ENCODE results near the gene AGO1. TPM values are rescaled to one million over a fixed set of nuclear protein-coding genes. Genes with fewer than 3 reads are reported as not detected.

Gene AGO1
- total and polyA plus RNA-seq, 2 experiments from 2014 or later, result 9.6 to 18.9 TPM

GRCh38 chr1:35929730-35930592, 47.0 kb downstream of the AGO1 start:
- H3K9me3 ChIP-seq (ENCODE audit: low read depth), result no peaks in the 10 kb centered on the region
- DNase-seq (ENCODE audit: low read depth in 1 of 2, low spot score in 1 of 2), result peak; percentile 58 to 71
- no peak for TF ChIP-seq CTCF (IDR thresholded peaks at IDR 0.05; ENCODE audit: low read depth, low read length)
- no peaks in the 10 kb centered on the region for H3K27me3 ChIP-seq
- peak overlapping the region; percentile 97 for H3K27ac ChIP-seq
- peaks cover 13% of the 10 kb centered on the region for H3K4me1 ChIP-seq (ENCODE audit: low read depth)
- peak overlapping the region; percentile 90 for H3K4me3 ChIP-seq
- H3K36me3 ChIP-seq, result no peaks in the 10 kb centered on the region

- Histone ChIP-seq H3K27me3 (no peaks in the 10 kb centered on the region), H3K4me1 (ENCODE audit: low read depth) (peaks cover 21% of the 10 kb centered on the region), H3K4me3 (peak within 1 kb of the TSS; percentile 90), H3K27ac (peak within 1 kb of the TSS; percentile 97), H3K36me3 (no peaks in the 10 kb centered on the region), H3K9me3 (ENCODE audit: low read depth) (no peaks in the 10 kb centered on the region)
- peak; percentile 88 to 89 for DNase-seq (ENCODE audit: low read depth in 1 of 2, low spot score in 1 of 2)
- TF ChIP-seq CTCF (IDR thresholded peaks at IDR 0.05; ENCODE audit: low read depth, low read length), result no peak
Measured at GRCh38 chr1:35930593-35931445, 47.8 kb downstream of the AGO1 start, which contains the start of gene AGO3. Gene AGO3 (plus strand): TSS chr1:35931105. CDS start chr1:35931427, 322 bp downstream.

- TF ChIP-seq CTCF (IDR thresholded peaks at IDR 0.05; ENCODE audit: low read depth, low read length), result no peak
- DNase-seq (ENCODE audit: low read depth in 1 of 2, low spot score in 1 of 2), result peak in 1 of 2 donors; percentile 45
Measured at GRCh38 chr1:35931446-35932157, 48.6 kb downstream of the AGO1 start.

GRCh38 chr1:35932158-35932636, 49.2 kb downstream of the AGO1 start:
- H3K27me3 ChIP-seq, result no peaks in the 10 kb centered on the region

More at GRCh38 chr1:35931446-35932157, 48.6 kb downstream of the AGO1 start:
- H3K4me1 ChIP-seq (ENCODE audit: low read depth), result peaks cover 23% of the 10 kb centered on the region
- peak overlapping the region; percentile 97 for H3K27ac ChIP-seq
- H3K36me3 ChIP-seq, result no peaks in the 10 kb centered on the region
- no peaks in the 10 kb centered on the region for H3K9me3 ChIP-seq (ENCODE audit: low read depth)
- H3K27me3 ChIP-seq, result no peaks in the 10 kb centered on the region
- H3K4me3 ChIP-seq, result peak overlapping the region; percentile 90

More at GRCh38 chr1:35932158-35932636, 49.2 kb downstream of the AGO1 start:
- Histone ChIP-seq H3K36me3 (no peaks in the 10 kb centered on the region), H3K4me1 (ENCODE audit: low read depth) (peaks cover 23% of the 10 kb centered on the region), H3K9me3 (ENCODE audit: low read depth) (no peaks in the 10 kb centered on the region), H3K27ac (peak overlapping the region; percentile 97), H3K4me3 (peak overlapping the region; percentile 90)
- no peak for DNase-seq (ENCODE audit: low read depth in 1 of 2, low spot score in 1 of 2)
- TF ChIP-seq CTCF (IDR thresholded peaks at IDR 0.05; ENCODE audit: low read depth, low read length), result no peak

Data from cardiac muscle cell (in vitro differentiated cells and primary cell).